Tibial nerve (tissue), 4 donors: ENCODE measurements around the gene SERINC3.

Source experiments
- EP300 ChIP-seq, 2 donors: sonication (generic); formaldehyde crosslinking; IDR thresholded peaks; one replicate each; pipeline ENCODE4 v1.6.1; 2017; ENCODE audit warnings: antibody characterized with exemption in 2 of 2, mild to moderate bottlenecking in 1 of 2
- POLR2A ChIP-seq, 2 donors: fragments of 450-650 bp; IDR thresholded peaks; one replicate each; pipeline ENCODE4 v1.6.1; 2017; ENCODE audit warnings: antibody characterized with exemption in 2 of 2, mild to moderate bottlenecking in 2 of 2, moderate library complexity in 2 of 2
- TF ChIP-seq, protein P1 (sequence below), 5 experiments: fragments of 200-600 bp in 3 of 5; fragments of 450-650 bp in 2 of 5; sonication (generic) in 3 of 5; IDR thresholded peaks; one replicate each; pipeline ENCODE4 v1.5.1; 2016 to 2019; ENCODE audit warnings: antibody characterized with exemption in 5 of 5, mild to moderate bottlenecking in 3 of 5, moderate library complexity in 2 of 5

DNA sequence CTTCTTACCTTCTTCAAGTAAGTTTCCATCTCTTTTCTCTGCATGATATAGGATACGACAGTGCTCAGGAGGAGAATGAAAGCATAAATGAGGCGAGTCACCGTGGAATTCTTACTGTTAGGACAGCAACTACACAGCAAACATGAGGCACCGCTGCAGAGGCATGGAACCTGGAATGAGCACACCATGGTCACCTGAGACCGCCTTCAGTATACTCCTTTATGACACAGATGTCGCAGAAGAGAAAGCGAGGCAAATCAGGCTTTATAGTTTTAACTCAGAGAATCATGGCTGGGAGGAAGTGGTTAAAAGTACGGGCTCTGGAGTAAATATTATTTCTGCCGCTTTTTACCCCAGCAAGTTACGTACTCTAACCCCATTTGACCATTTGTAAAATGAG is 8.0 kb downstream of the SERINC3 start:
- TF ChIP-seq EP300 (IDR thresholded peaks at IDR 0.05), result no peak
- TF ChIP-seq, protein P1, sequence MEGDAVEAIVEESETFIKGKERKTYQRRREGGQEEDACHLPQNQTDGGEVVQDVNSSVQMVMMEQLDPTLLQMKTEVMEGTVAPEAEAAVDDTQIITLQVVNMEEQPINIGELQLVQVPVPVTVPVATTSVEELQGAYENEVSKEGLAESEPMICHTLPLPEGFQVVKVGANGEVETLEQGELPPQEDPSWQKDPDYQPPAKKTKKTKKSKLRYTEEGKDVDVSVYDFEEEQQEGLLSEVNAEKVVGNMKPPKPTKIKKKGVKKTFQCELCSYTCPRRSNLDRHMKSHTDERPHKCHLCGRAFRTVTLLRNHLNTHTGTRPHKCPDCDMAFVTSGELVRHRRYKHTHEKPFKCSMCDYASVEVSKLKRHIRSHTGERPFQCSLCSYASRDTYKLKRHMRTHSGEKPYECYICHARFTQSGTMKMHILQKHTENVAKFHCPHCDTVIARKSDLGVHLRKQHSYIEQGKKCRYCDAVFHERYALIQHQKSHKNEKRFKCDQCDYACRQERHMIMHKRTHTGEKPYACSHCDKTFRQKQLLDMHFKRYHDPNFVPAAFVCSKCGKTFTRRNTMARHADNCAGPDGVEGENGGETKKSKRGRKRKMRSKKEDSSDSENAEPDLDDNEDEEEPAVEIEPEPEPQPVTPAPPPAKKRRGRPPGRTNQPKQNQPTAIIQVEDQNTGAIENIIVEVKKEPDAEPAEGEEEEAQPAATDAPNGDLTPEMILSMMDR (IDR thresholded peaks at IDR 0.05), result no peak
- TF ChIP-seq POLR2A (IDR thresholded peaks at IDR 0.05), result no peak
